Thymus (tissue), 11 donors: ENCODE results near the gene ANO2. TPM values are rescaled to one million over a fixed set of nuclear protein-coding genes. Genes with fewer than 3 reads are reported as not detected.
"Not testable (repeated sequence)": the region's sequence is repeated elsewhere in the genome, so short reads cannot be mapped to it uniquely, and the experiment has no call there.

Source experiments
- DNase-seq, 9 donors: peaks; one replicate each; pipeline ENCODE4 v3.0.0-alpha.2; 2013; ENCODE audit warnings: low spot score in 9 of 9, low read depth in 6 of 9, missing footprints in 1 of 9
- H3K27ac ChIP-seq, 2 donors: one replicate each; pipeline ENCODE4 v1.5.1; 2013; ENCODE audit warnings: control low read depth in 1 of 2, low read depth in 1 of 2, low read length in 1 of 2, mild to moderate bottlenecking in 1 of 2, moderate library complexity in 1 of 2
- H3K27me3 ChIP-seq, 2 donors: one replicate each; pipeline ENCODE4 v1.5.1; 2013; ENCODE audit warnings: low read length in 1 of 2; ENCODE audit not compliant: control insufficient read depth in 2 of 2, insufficient read depth in 1 of 2
- H3K36me3 ChIP-seq, 2 donors: one replicate each; pipeline ENCODE4 v1.5.1; 2013; ENCODE audit warnings: low read length in 1 of 2, mild to moderate bottlenecking in 1 of 2, moderate library complexity in 1 of 2; ENCODE audit not compliant: control insufficient read depth in 2 of 2, insufficient read depth in 2 of 2
- H3K4me1 ChIP-seq, 2 donors: one replicate each; pipeline ENCODE4 v1.5.1; 2013; ENCODE audit warnings: low read length in 2 of 2; ENCODE audit not compliant: control insufficient read depth in 2 of 2, insufficient read depth in 2 of 2
- H3K4me3 ChIP-seq, 2 donors: one replicate each; pipeline ENCODE4 v1.5.1; 2013; ENCODE audit warnings: low read length in 2 of 2, control low read depth in 1 of 2, mild to moderate bottlenecking in 1 of 2
- H3K9me3 ChIP-seq, 2 donors: one replicate each; pipeline ENCODE4 v1.5.1; 2013; ENCODE audit warnings: low read length in 1 of 2, mild to moderate bottlenecking in 1 of 2; ENCODE audit not compliant: control insufficient read depth in 2 of 2, insufficient read depth in 1 of 2
- WGBS: extraction: QIAGEN DNeasy Blood & Tissue Kit; methylation state at CpG from one replicate; pipeline ENCODE4 v1.1.7; 2013; 5-methylcytosine and 5-hydroxymethylcytosine counted together
- polyA plus RNA-seq: library from polyadenylated mRNA; stranded (reverse); fragments of 200-250 nt; gene quantifications from one replicate; pipeline ENCODE4 v1.2.3, GENCODE V29; 2013
- total RNA-seq: library from RNA; stranded (reverse); fragments of 120-200 nt; gene quantifications from one replicate; pipeline ENCODE4 v1.2.4, GENCODE V29; 2013
- donor health status: healthy.

The ANO2 gene
- total and polyA plus RNA-seq, 2 donors: 0.57 to 1.4 TPM

DNA sequence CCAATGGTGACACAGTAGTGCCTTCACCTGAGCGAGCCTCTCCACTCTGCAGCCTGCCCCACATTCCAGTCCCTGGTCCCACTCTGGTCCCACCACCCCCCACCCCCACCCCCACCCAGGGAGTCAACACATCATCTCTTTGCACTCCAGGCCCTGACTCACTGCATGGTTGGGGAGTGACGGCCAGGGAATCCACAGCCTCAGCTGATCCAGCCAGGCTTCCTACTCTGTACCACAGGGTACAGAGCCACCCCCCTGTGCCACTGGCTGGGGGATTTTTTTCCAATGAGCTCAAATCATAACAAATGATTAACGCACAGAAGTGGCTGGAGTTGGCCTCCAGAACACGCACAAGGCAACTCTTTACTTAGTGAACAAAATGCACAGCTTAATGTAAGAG lies 279.4 kb downstream of the ANO2 start:
- no peak for DNase-seq
- 94% methylated on average over 4 of the region's 4 CpGs for WGBS
- H3K4me1 ChIP-seq: no peaks in the 10 kb centered on the region
- no peaks in the 10 kb centered on the region for H3K27me3 ChIP-seq
- H3K4me3 ChIP-seq: no peak overlapping the region
- H3K36me3 ChIP-seq: no peaks in the 10 kb centered on the region
- H3K27ac ChIP-seq: no peak overlapping the region
- H3K9me3 ChIP-seq: no peaks in the 10 kb centered on the region

DNA sequence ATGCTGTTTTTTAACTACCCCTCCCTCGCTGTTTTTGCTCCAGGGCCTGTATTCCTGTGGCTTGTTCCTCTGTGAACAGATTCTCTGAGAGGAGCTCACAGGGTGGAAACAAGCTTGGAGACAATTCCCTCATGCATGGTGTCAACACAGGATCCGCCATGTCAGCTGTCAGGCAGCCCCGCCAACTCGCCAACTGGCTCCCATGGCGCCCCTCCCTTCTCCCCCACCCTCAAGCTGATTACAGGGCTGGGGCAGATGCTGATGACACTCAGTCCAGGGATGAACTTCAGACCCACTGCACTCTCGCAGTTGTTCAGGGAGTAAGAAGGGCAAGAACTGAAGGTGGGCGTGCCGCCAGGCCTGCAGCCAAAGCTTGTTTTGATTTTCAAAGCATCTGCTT lies 283.2 kb downstream of the ANO2 start:
- 95% methylated on average over 8 of the region's 8 CpGs for WGBS
- Histone ChIP-seq H3K27me3 (no peaks in the 10 kb centered on the region), H3K36me3 (no peaks in the 10 kb centered on the region), H3K27ac (no peak overlapping the region), H3K4me3 (no peak overlapping the region), H3K9me3 (no peaks in the 10 kb centered on the region), H3K4me1 (no peaks in the 10 kb centered on the region)
- DNase-seq: no peak

DNA sequence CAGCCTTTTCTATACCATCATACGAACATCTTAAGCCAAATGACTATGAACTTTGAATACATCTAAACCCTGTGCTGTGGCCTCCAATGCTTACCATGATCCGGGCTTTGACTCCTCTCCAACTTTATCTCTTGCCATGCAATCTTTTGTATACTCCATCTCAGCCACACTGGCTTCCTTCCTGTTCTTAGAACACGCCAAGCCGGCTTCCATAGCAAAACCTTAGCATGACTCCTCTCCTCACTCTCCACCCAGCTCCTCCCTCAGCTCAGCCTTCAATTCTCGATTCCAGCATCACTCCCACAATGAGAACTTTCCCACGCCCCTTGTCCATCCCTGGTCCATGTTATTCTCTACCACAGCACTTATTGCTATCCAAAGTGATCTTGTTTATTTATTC lies 284.8 kb downstream of the ANO2 start:
- H3K4me1 ChIP-seq: no peaks in the 10 kb centered on the region
- no peaks in the 10 kb centered on the region for H3K36me3 ChIP-seq
- H3K9me3 ChIP-seq: no peaks in the 10 kb centered on the region
- H3K27me3 ChIP-seq: no peaks in the 10 kb centered on the region
- no peak for DNase-seq
- 80% methylated on average over 6 of the region's 6 CpGs for WGBS
- H3K27ac ChIP-seq: no peak overlapping the region
- H3K4me3 ChIP-seq: no peak overlapping the region

DNA sequence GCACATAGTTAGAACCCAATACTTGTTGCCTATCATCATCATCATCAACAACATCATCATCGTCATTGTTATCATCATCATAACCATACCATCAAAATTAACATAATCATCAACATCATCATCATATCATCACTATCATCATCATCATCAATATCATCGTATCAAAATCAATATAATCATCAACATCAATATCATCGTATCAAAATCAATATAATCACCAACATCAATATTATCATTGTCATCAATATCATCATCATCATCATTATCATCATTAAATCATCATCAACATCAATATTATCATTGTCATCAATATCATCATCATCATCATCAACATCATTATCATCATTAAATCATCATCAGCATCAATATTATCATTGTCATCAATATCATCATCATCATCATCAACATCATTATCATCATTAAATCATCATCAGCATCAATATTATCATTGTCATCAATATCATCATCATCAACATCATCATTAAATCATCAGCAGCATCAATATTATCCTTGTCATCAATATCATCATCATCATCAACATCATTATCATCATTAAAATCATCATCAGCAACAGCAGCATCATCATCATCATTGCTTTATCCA lies 286.6 kb downstream of the ANO2 start:
- H3K36me3 ChIP-seq, DNase-seq: not testable (repeated sequence)
- WGBS: 96% methylated on average over 3 of the region's 3 CpGs

DNA sequence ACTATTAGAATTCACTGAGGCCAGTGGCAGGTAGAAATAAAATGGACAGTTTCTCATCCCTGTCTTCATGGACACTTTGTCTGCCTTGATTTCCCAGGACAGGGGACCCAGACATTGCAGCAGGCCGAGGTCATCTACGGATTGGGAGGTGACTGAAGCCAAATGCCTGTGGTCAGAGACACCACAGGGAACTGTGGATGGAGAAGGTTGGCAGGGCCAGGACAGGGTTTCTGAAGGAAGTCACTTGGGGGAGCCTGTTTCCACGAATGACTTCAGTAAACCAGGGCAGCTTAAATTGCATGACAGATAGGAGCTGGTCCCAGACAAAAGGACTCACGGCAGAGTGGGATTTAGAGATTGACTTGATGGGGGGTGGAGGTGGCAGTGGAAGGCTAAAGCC lies 288.2 kb downstream of the ANO2 start:
- Histone ChIP-seq H3K27ac (no peak overlapping the region), H3K4me1 (no peaks in the 10 kb centered on the region), H3K36me3 (no peaks in the 10 kb centered on the region), H3K27me3 (no peaks in the 10 kb centered on the region), H3K4me3 (no peak overlapping the region), H3K9me3 (no peaks in the 10 kb centered on the region)
- 89% methylated on average over 4 of the region's 4 CpGs for WGBS
- no peak for DNase-seq

More for the DNA sequence above, 286.6 kb downstream of the ANO2 start:
- H3K27me3 ChIP-seq, H3K9me3 ChIP-seq, H3K4me3 ChIP-seq, H3K4me1 ChIP-seq, H3K27ac ChIP-seq: not testable (repeated sequence)

DNA sequence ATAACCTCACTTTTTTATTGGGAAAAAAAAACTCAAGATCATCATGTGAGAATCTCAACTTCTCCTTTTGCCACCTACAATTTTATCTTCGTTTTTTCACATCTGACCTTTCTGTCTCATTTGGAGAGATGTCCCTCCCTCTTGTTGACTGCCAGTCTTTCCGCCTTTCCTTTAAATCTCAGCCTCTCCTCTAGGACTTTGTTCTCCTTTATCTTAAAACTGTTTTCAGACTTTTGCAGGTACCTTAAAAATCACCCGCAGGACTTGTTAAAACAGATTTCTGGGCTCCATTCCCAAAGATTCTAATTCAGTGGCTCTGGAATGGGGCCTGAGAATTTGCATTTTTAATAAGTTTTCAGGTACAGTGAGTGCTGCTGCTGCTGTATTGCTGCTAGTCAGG lies 289.9 kb downstream of the ANO2 start:
- Histone ChIP-seq H3K27me3 (no peaks in the 10 kb centered on the region), H3K27ac (no peak overlapping the region)
- no peak for DNase-seq

DNA sequence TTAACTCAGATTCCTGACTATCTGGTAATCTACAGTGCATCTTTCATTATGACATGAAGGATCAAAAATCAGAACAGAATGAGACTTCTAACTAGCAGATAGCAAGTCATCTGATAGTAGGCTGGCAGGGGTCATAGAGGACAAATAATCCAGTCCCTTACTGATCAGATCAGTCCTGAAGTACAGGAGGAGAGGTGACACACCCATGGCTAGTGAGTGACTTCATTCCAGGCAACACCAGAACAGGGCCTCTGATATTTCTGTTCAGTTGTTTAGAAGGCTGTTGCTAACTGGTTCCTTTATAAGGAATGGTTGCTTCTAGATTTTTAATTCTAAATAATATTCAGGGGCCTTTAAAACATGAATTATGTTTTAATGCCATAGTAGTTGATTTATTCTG lies 291.0 kb downstream of the ANO2 start:
- Histone ChIP-seq H3K27ac (no peak overlapping the region), H3K9me3 (no peaks in the 10 kb centered on the region), H3K4me1 (no peaks in the 10 kb centered on the region), H3K36me3 (no peaks in the 10 kb centered on the region), H3K27me3 (no peaks in the 10 kb centered on the region), H3K4me3 (no peak overlapping the region)
- no peak for DNase-seq

More for the DNA sequence above, 289.9 kb downstream of the ANO2 start:
- no peaks in the 10 kb centered on the region for H3K9me3 ChIP-seq
- no peaks in the 10 kb centered on the region for H3K36me3 ChIP-seq
- no peak overlapping the region for H3K4me3 ChIP-seq
- H3K4me1 ChIP-seq: no peaks in the 10 kb centered on the region
- 83% methylated on average over 3 of the region's 3 CpGs for WGBS

DNA sequence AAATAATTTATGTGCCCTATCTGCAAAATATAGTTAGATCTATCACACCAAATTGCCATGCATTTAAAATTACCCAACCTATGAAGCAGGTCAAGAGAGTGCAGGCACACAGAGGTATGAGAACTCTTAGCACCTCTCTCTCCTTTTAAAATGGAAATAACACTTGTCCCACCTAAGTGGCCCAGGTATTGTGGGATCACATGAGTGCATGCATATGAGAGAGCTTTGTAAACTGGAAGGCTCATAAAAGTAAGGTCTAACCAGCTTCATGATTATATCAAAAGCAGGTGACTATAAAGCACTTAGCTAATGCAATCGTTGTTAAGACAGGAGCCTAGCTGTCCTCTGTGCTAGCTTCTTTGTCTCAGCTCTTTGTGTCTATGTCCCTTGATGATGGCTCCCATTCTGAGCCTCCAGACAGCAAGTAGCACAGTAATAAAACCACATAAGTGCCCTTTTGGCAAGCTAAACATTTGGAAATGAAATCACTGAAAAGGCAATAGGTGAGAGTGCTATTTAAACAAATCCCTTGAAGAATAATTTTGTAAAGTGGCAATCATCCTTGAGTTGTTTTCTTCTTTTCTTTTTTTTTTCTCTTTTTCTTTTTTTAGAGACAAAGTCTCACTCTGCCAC lies 294.1 kb downstream of the ANO2 start:
- WGBS: 84% methylated on average over 1 of the region's 1 CpG
- H3K27me3 ChIP-seq: peaks cover 0 to 2% of the 10 kb centered on the region in 2 donors
- DNase-seq: no peak
- no peaks in the 10 kb centered on the region for H3K9me3 ChIP-seq
- H3K4me1 ChIP-seq: no peaks in the 10 kb centered on the region
- no peaks in the 10 kb centered on the region for H3K36me3 ChIP-seq
- no peak overlapping the region for H3K27ac ChIP-seq
- H3K4me3 ChIP-seq: no peak overlapping the region

DNA sequence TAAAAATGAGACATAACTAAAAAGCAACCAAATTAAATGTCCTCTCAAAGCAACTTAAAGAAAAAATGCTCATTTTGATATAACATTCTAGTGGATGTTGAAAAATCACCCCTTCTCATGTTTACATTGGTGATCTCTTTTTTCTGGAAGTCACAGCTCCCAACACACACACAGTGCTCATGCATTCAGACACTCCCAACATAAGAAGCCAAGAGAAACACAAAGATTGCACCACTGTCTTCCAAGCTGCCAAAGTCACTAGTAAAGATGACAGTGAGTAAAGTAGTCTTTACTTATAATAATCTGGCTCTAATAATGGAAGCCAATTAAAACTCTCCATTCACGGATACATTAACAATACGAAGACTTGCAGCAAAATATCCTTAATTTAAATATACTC lies 294.8 kb downstream of the ANO2 start:
- Histone ChIP-seq H3K4me1 (no peaks in the 10 kb centered on the region), H3K4me3 (no peak overlapping the region), H3K9me3 (no peaks in the 10 kb centered on the region), H3K27ac (no peak overlapping the region), H3K36me3 (no peaks in the 10 kb centered on the region), H3K27me3 (peaks cover 0 to 2% of the 10 kb centered on the region in 2 donors)
- 46% methylated on average over 2 of the region's 2 CpGs for WGBS
- DNase-seq: no peak
